GM12878 (cell line): ENCODE data around the gene FAM163B. TPM values are rescaled to one million over a fixed set of nuclear protein-coding genes. Genes with fewer than 3 reads are reported as not detected.

ENCODE experiments used
- ATAC-seq: fragments of 200-7000 bp; cut with Tn5 transposase; 3 replicates; pipeline ENCODE4 v1.9.1; 2020; ENCODE audit warnings: mild to moderate bottlenecking, moderate library complexity
- BruUV-seq: library from RNA; stranded (reverse); fragments of 400-500 nt; replicated peaks from 2 replicates; lab custom pipeline; 2021; lab: Mats Ljungman, UMichigan
- CTCF ChIA-PET: fragments of 300-600 bp; sonication (Branson Sonifier 250); formaldehyde crosslinking; extraction: SDS; loops from one replicate; lab custom pipeline; 2021; ENCODE audit warnings: inconsistent platforms; lab: Yijun Ruan, JAX
- POLR2A ChIA-PET: fragments of 350-600 bp; formaldehyde crosslinking; extraction: SDS; loops from one replicate; lab custom pipeline; 2021; ENCODE audit warnings: inconsistent platforms; lab: Charles Lee
- RAD21 ChIA-PET: fragments of 300-600 bp; sonication (Branson Sonifier 250); formaldehyde crosslinking; loops from one replicate; lab custom pipeline; 2023; ENCODE audit warnings: antibody characterized with exemption; ENCODE audit not compliant: unreplicated experiment; lab: Charles Lee
- SMC1A ChIA-PET: fragments of 300-600 bp; sonication (Branson Sonifier 250); formaldehyde crosslinking; loops from one replicate; lab custom pipeline; 2023; ENCODE audit not compliant: unreplicated experiment, uncharacterized antibody; lab: Charles Lee
- DNase-seq: peaks from one replicate; pipeline ENCODE4 v3.0.0-alpha.2; 2011; ENCODE audit warnings: low read depth, low spot score
- FAIRE-seq: peaks from 3 replicates; lab custom pipeline; 2011; peaks lifted over from hg19 to GRCh38; lab: Jason Lieb, UNC
- H2AFZ ChIP-seq: 2 replicates; pipeline ENCODE4 v1.6.0; 2011; ENCODE audit warnings: low read depth, low read length, control low read depth; ENCODE audit not compliant: control insufficient read depth
- H3K27ac ChIP-seq: 2 replicates; pipeline ENCODE4 v1.5.1; 2011; ENCODE audit warnings: control low read depth; ENCODE audit not compliant: control insufficient read depth, insufficient read depth
- H3K27me3 ChIP-seq, 2 experiments: replicated peaks in 1 of 2; 2 replicates each; pipeline versions ENCODE4 v1.6.0 to v1.6.1; 2011; ENCODE audit warnings: low read length in 1 of 2; ENCODE audit not compliant: control insufficient read depth in 2 of 2, insufficient read depth in 2 of 2
- H3K36me3 ChIP-seq, 2 experiments: 2 replicates each; pipeline ENCODE4 v1.5.1; 2011; ENCODE audit warnings: low read length in 1 of 2; ENCODE audit not compliant: control insufficient read depth in 2 of 2, insufficient read depth in 2 of 2
- H3K4me1 ChIP-seq: 2 replicates; pipeline ENCODE4 v1.6.1; 2011; ENCODE audit warnings: mild to moderate bottlenecking, low read length, moderate library complexity, mixed read lengths; ENCODE audit not compliant: control insufficient read depth, insufficient read depth
- H3K4me2 ChIP-seq: 2 replicates; pipeline ENCODE4 v1.6.0; 2011; ENCODE audit warnings: control low read depth; ENCODE audit not compliant: control insufficient read depth, insufficient read depth
- H3K4me3 ChIP-seq: fragments of 200-600 bp; sonication (generic); 2 replicates; pipeline ENCODE4 v1.5.1; 2016
- H3K79me2 ChIP-seq: 2 replicates; pipeline ENCODE4 v1.6.0; 2011; ENCODE audit warnings: low read length; ENCODE audit not compliant: control insufficient read depth, insufficient read depth
- H3K9ac ChIP-seq: 2 replicates; pipeline ENCODE4 v1.8.0; 2011; ENCODE audit warnings: low read length, control low read depth, mixed read lengths; ENCODE audit not compliant: control insufficient read depth, insufficient read depth
- H3K9me3 ChIP-seq: replicated peaks from 3 replicates; pipeline ENCODE4 v1.5.1; 2011; ENCODE audit warnings: mild to moderate bottlenecking, low read length; ENCODE audit not compliant: control insufficient read depth, insufficient read depth
- H4K20me1 ChIP-seq: 2 replicates; pipeline ENCODE4 v1.6.0; 2011; ENCODE audit not compliant: control insufficient read depth, insufficient read depth
- IKZF1 ChIP-seq: fragments of 450-650 bp; conservative IDR thresholded peaks from 2 replicates; pipeline ENCODE4 v1.6.1; 2017; ENCODE audit warnings: antibody characterized with exemption, mild to moderate bottlenecking
- PAX5 ChIP-seq: IDR thresholded peaks from 2 replicates; pipeline ENCODE4 v1.6.1; 2011; ENCODE audit warnings: low read depth, low read length, borderline replicate concordance
- RAD21 ChIP-seq: IDR thresholded peaks from 2 replicates; pipeline ENCODE4 v1.6.1; 2011; ENCODE audit warnings: mild to moderate bottlenecking, low read depth, low read length, moderate library complexity; ENCODE audit not compliant: insufficient read depth
- RUNX3 ChIP-seq: IDR thresholded peaks from 2 replicates; pipeline ENCODE4 v1.6.1; 2012; ENCODE audit warnings: low read length, inconsistent platforms
- SPI1 ChIP-seq: IDR thresholded peaks from 2 replicates; pipeline ENCODE4 v1.6.1; 2011; ENCODE audit warnings: low read depth, mild to moderate bottlenecking, low read length, moderate library complexity, borderline replicate concordance; ENCODE audit not compliant: insufficient read depth
- WGBS: methylation state at CpG from one replicate; pipeline ENCODE4 v1.1.6; 2016; ENCODE audit warnings: low lambda C conversion rate; ENCODE audit not compliant: insufficient replicate concordance, insufficient coverage; ENCODE audit errors: missing lambda C conversion rate; 5-methylcytosine and 5-hydroxymethylcytosine counted together
- in situ Hi-C: fragments of 300-500 bp; cut with MboI; formaldehyde crosslinking; loops from 9 replicates; pipeline ENCODE4 v1.14.3; 2018; ENCODE audit warnings: mixed read lengths
- intact Hi-C: fragments of 100-400 bp; cut with micrococcal nuclease; formaldehyde crosslinking; loops from one replicate; pipeline ENCODE4 v1.14.2; 2022; ENCODE audit not compliant: unreplicated experiment
- polyA plus RNA-seq, 11 experiments: library from polyadenylated mRNA; depleted of rRNA in 4 of 11; unstranded in 6 of 11; stranded (reverse) in 5 of 11; fragments of >200 nt; fragmentation: Nextera tagmentation in 4 of 11; fragmentation: Illumina TruSeq in 1 of 11; extraction: Ambion mirVana in 4 of 11; extraction: Trizol in 1 of 11; gene quantifications; 1 replicate in 1 of 11; 2 replicates in 10 of 11; pipeline versions ENCODE4 v1.2.1 to v1.2.3, GENCODE V29; 2011 to 2016; ENCODE audit warnings: inconsistent platforms in 2 of 11, missing spikeins in 2 of 11, low read depth in 1 of 11
- total RNA-seq, 4 experiments: library from RNA; depleted of rRNA in 3 of 4; stranded (reverse); fragments of >200 nt in 3 of 4; fragmentation: Illumina TruSeq in 1 of 4; extraction: Trizol in 1 of 4; gene quantifications; 2 replicates each; pipeline versions ENCODE4 v1.2.1 to v1.2.3, GENCODE V29; 2013 to 2021
- TF ChIP-seq, protein P1 (sequence below): fragments of 450-650 bp; IDR thresholded peaks from 2 replicates; pipeline ENCODE4 v1.6.1; 2017; ENCODE audit warnings: mild to moderate bottlenecking

The FAM163B gene
- total and polyA plus RNA-seq, 10 of the 15 experiments (the other 5 are each of a cell fraction or from before 2014, with no cell fraction given): not detected

GRCh38 chr9:133619791-133620190, 10.6 kb upstream of the FAM163B start:
- SMC1A ChIA-PET: no interaction called here
- peaks cover 6% of the 10 kb centered on the region; the same call in 1 of the 2 replicates for H3K4me1 ChIP-seq
- H3K4me3 ChIP-seq: no peak overlapping the region
- H3K4me2 ChIP-seq: peak overlapping the region; percentile 17; the same call in 1 of the 2 replicates
- RAD21 ChIA-PET: no interaction called here
- in situ Hi-C loops (no loop called here), intact Hi-C loops (no loop called here)
- FAIRE-seq (peak; percentile 78), DNase-seq (no peak), ATAC-seq (peak; percentile 60; the same call in 2 of the 3 replicates)
- no peak overlapping the region for H3K9ac ChIP-seq
- no peaks in the 10 kb centered on the region for H3K79me2 ChIP-seq
- H3K36me3 ChIP-seq: no peaks in the 10 kb centered on the region
- H3K9me3 ChIP-seq: no peaks in the 10 kb centered on the region; the same call in 2 of the 3 replicates
- peaks cover 0 to 3% of the 10 kb centered on the region in 2 experiments; a peak in 3 of 4 replicates for H3K27me3 ChIP-seq
- TF ChIP-seq RUNX3 (0 out of 2 replicates have a peak, but pooled peaks have one; percentile 28), IKZF1 (peak; percentile 56; the same call in 1 of the 2 replicates), SPI1 (peak; percentile 23; the same call in 1 of the 2 replicates), RAD21 (no peak)
- no TSS peak for BruUV-seq
- H2AFZ ChIP-seq: no peak overlapping the region
- POLR2A ChIA-PET: no interaction called here
- CTCF ChIA-PET: no interaction called here
- no peak overlapping the region for H3K27ac ChIP-seq
- under 1% methylated on average over 8 of the region's 8 CpGs for WGBS
- no peaks in the 10 kb centered on the region for H4K20me1 ChIP-seq

DNA sequence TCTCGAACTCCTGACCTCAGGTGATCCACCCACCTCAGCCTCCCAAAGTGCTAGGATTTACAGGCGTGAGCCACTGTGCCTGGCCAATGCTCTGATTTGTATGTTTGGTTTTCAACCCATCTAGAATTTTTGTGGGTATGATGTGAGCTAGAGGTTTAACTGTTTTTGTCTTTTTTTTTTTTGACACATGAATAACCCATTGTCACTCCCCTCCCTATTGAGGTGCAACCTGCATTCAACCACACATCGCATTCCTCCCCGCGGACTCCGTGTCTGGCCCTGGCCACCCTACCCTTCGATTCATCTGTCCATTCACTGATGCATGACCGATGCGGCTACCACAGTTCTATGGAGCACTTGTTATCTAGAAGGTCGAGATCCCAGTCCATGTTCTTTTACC, 9.5 kb upstream of the FAM163B start:
- DNase-seq (no peak), ATAC-seq (no peak), FAIRE-seq (no peak)
- ChIA-PET POLR2A (no interaction called here), SMC1A (no interaction called here), CTCF (no interaction called here), RAD21 (no interaction called here)
- TF ChIP-seq, protein P1, sequence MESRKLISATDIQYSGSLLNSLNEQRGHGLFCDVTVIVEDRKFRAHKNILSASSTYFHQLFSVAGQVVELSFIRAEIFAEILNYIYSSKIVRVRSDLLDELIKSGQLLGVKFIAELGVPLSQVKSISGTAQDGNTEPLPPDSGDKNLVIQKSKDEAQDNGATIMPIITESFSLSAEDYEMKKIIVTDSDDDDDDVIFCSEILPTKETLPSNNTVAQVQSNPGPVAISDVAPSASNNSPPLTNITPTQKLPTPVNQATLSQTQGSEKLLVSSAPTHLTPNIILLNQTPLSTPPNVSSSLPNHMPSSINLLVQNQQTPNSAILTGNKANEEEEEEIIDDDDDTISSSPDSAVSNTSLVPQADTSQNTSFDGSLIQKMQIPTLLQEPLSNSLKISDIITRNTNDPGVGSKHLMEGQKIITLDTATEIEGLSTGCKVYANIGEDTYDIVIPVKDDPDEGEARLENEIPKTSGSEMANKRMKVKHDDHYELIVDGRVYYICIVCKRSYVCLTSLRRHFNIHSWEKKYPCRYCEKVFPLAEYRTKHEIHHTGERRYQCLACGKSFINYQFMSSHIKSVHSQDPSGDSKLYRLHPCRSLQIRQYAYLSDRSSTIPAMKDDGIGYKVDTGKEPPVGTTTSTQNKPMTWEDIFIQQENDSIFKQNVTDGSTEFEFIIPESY: no peak
- 0 out of 2 replicates have a peak, but pooled peaks have one; percentile 26 for TF ChIP-seq PAX5
- 68% methylated on average over 10 of the region's 10 CpGs for WGBS
- no TSS peak for BruUV-seq
- intact Hi-C loops: no loop called here
- H3K36me3 ChIP-seq: no peaks in the 10 kb centered on the region
- no peaks in the 10 kb centered on the region for H3K9me3 ChIP-seq
- H3K9ac ChIP-seq: no peak overlapping the region
- no peak overlapping the region for H2AFZ ChIP-seq
- peaks cover 6% of the 10 kb centered on the region; the same call in 1 of the 2 replicates for H3K4me1 ChIP-seq
- H3K4me3 ChIP-seq: no peak overlapping the region
- no peaks in the 10 kb centered on the region for H3K79me2 ChIP-seq
- H3K27ac ChIP-seq: no peak overlapping the region
- no peaks in the 10 kb centered on the region for H4K20me1 ChIP-seq
- H3K4me2 ChIP-seq: no peak overlapping the region
- peaks cover 0 to 3% of the 10 kb centered on the region in 2 experiments; a peak in 3 of 4 replicates for H3K27me3 ChIP-seq
- in situ Hi-C loops: no loop called here
